PC-3 (cell line): ENCODE results near the gene DOC2B. TPM values are rescaled to one million over a fixed set of nuclear protein-coding genes. Genes with fewer than 3 reads are reported as not detected.

Source experiments
- ATAC-seq: fragments of 200-7000 bp; cut with Tn5 transposase; 2 replicates; pipeline ENCODE4 v1.9.1; 2020; ENCODE audit warnings: mild to moderate bottlenecking, moderate library complexity
- BruUV-seq: library from RNA; stranded (reverse); fragments of 400-500 nt; replicated peaks from 2 replicates; lab custom pipeline; 2021; lab: Mats Ljungman, UMichigan
- CTCF ChIA-PET: fragments of 300-600 bp; sonication (Branson Sonifier 250); formaldehyde crosslinking; loops from one replicate; lab custom pipeline; 2022; ENCODE audit warnings: antibody characterized with exemption; lab: Charles Lee
- POLR2A ChIA-PET: fragments of 300-600 bp; sonication (Branson Sonifier 250); formaldehyde crosslinking; loops from one replicate; lab custom pipeline; 2022; ENCODE audit warnings: antibody characterized with exemption; ENCODE audit not compliant: unreplicated experiment; lab: Charles Lee
- DNase-seq: peaks from one replicate; pipeline ENCODE4 v3.0.0-alpha.2; 2015
- H2AFZ ChIP-seq: fragments of 300-600 bp; sonication (generic); 2 replicates; pipeline ENCODE4 v1.6.0; 2016; ENCODE audit warnings: antibody characterized with exemption, low read length
- H3F3A ChIP-seq: fragments of 300-600 bp; sonication (generic); one replicate; pipeline ENCODE4 v1.6.0; 2017; ENCODE audit warnings: antibody characterized with exemption, low read length, control low read depth, mild to moderate bottlenecking; ENCODE audit not compliant: unreplicated experiment
- H3K27ac ChIP-seq: fragments of 300-600 bp; sonication (generic); 2 replicates; pipeline ENCODE4 v1.5.1; 2016; ENCODE audit warnings: mild to moderate bottlenecking, low read length
- H3K27me3 ChIP-seq: fragments of 300-600 bp; sonication (generic); 2 replicates; pipeline ENCODE4 v1.6.1; 2016; ENCODE audit warnings: low read length, mixed read lengths
- H3K36me3 ChIP-seq: fragments of 300-600 bp; sonication (generic); 2 replicates; pipeline ENCODE4 v1.6.1; 2016; ENCODE audit warnings: low read depth, mixed run types, low read length, mixed read lengths
- H3K4me1 ChIP-seq: fragments of 300-600 bp; sonication (generic); 2 replicates; pipeline ENCODE4 v1.5.1; 2016; ENCODE audit warnings: low read length; ENCODE audit not compliant: insufficient read depth
- H3K4me2 ChIP-seq: fragments of 300-600 bp; sonication (generic); 2 replicates; pipeline ENCODE4 v1.6.0; 2016; ENCODE audit warnings: low read length
- H3K4me3 ChIP-seq: fragments of 300-600 bp; sonication (generic); 2 replicates; pipeline ENCODE4 v1.5.1; 2016; ENCODE audit warnings: mild to moderate bottlenecking, low read length, mixed read lengths
- H3K79me2 ChIP-seq: fragments of 300-600 bp; sonication (generic); 2 replicates; pipeline ENCODE4 v1.6.1; 2017; ENCODE audit warnings: low read length, mixed read lengths
- H3K9ac ChIP-seq: fragments of 300-600 bp; sonication (generic); 2 replicates; pipeline ENCODE4 v1.6.0; 2016; ENCODE audit warnings: mild to moderate bottlenecking, low read length
- H3K9me2 ChIP-seq: fragments of 300-600 bp; sonication (generic); replicated peaks from 2 replicates; pipeline ENCODE4 v1.6.1; 2016; ENCODE audit warnings: mixed run types, low read length, mixed read lengths
- H3K9me3 ChIP-seq: fragments of 300-600 bp; sonication (generic); 2 replicates; pipeline ENCODE4 v1.6.1; 2016; ENCODE audit warnings: low read length, mixed read lengths
- H4K20me1 ChIP-seq: fragments of 300-600 bp; sonication (generic); 2 replicates; pipeline ENCODE4 v1.6.1; 2016; ENCODE audit warnings: low read length, mixed read lengths
- EZH2 ChIP-seq: fragments of 300-600 bp; sonication (generic); IDR thresholded peaks from one replicate; pipeline ENCODE4 v1.6.1; 2017; ENCODE audit warnings: antibody characterized with exemption, mild to moderate bottlenecking, low read length; ENCODE audit not compliant: unreplicated experiment
- EZH2phosphoT487 ChIP-seq: fragments of 300-600 bp; sonication (generic); IDR thresholded peaks from 2 replicates; pipeline ENCODE4 v1.6.1; 2018; ENCODE audit warnings: mild to moderate bottlenecking, antibody characterized with exemption, low read length, borderline replicate concordance
- intact Hi-C: fragments of 100-400 bp; cut with micrococcal nuclease; formaldehyde crosslinking; loops from 2 replicates; pipeline ENCODE4 v1.9.0; 2023
- total RNA-seq: library from RNA; depleted of rRNA; stranded (reverse); fragments of >200 nt; gene quantifications from 2 replicates; pipeline ENCODE4 v1.2.3, GENCODE V29; 2014
- TF ChIP-seq, protein P1 (sequence below): fragments of 300-600 bp; sonication (generic); conservative IDR thresholded peaks from 2 replicates; pipeline ENCODE4 v1.5.1; 2017; ENCODE audit warnings: antibody characterized with exemption, low read depth, mild to moderate bottlenecking, low read length

The DOC2B gene
- total RNA-seq, 1 experiment from 2014 or later: 0.69 TPM

DNA sequence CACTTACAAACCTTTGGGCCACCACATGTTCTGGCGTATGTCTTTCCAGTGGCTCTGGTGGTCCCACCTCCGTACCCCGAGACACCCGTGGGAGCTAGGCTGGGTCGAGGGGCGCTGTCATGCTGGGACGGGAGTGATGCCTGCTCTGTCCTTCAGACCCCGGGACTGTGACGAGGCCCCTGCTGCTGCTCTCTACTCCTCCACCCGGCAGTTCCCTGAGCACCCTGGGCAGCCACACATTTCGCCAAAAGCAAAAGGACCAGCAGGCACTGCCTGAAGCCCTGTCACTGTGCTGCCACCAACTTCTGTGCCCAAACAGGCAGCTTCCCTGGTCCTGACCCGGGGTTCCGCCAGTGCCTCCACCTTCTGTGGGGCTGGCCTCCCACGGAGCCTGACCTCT is 15.5 kb downstream of the DOC2B start:
- no peaks in the 10 kb centered on the region for H3K9me2 ChIP-seq
- TF ChIP-seq EZH2: no peak
- TF ChIP-seq EZH2phosphoT487: no peak
- TF ChIP-seq, protein P1, sequence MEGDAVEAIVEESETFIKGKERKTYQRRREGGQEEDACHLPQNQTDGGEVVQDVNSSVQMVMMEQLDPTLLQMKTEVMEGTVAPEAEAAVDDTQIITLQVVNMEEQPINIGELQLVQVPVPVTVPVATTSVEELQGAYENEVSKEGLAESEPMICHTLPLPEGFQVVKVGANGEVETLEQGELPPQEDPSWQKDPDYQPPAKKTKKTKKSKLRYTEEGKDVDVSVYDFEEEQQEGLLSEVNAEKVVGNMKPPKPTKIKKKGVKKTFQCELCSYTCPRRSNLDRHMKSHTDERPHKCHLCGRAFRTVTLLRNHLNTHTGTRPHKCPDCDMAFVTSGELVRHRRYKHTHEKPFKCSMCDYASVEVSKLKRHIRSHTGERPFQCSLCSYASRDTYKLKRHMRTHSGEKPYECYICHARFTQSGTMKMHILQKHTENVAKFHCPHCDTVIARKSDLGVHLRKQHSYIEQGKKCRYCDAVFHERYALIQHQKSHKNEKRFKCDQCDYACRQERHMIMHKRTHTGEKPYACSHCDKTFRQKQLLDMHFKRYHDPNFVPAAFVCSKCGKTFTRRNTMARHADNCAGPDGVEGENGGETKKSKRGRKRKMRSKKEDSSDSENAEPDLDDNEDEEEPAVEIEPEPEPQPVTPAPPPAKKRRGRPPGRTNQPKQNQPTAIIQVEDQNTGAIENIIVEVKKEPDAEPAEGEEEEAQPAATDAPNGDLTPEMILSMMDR: no peak
- H3K27me3 ChIP-seq: no peaks in the 10 kb centered on the region
- ATAC-seq: no peak
- no peaks in the 10 kb centered on the region for H3K79me2 ChIP-seq
- no peaks in the 10 kb centered on the region for H4K20me1 ChIP-seq
- H3K9ac ChIP-seq: no peak overlapping the region
- no peak overlapping the region for H3K27ac ChIP-seq
- no peak overlapping the region for H3K4me2 ChIP-seq
- H3K4me3 ChIP-seq: no peak overlapping the region
- H3F3A ChIP-seq: no peaks in the 10 kb centered on the region
- no peak for DNase-seq
- no peaks in the 10 kb centered on the region for H3K36me3 ChIP-seq
- BruUV-seq: no TSS peak
- no peak overlapping the region for H2AFZ ChIP-seq
- H3K9me3 ChIP-seq: no peaks in the 10 kb centered on the region
- H3K4me1 ChIP-seq: no peaks in the 10 kb centered on the region
- intact Hi-C loops: no loop called here
- POLR2A ChIA-PET: no interaction called here
- CTCF ChIA-PET: no interaction called here

DNA sequence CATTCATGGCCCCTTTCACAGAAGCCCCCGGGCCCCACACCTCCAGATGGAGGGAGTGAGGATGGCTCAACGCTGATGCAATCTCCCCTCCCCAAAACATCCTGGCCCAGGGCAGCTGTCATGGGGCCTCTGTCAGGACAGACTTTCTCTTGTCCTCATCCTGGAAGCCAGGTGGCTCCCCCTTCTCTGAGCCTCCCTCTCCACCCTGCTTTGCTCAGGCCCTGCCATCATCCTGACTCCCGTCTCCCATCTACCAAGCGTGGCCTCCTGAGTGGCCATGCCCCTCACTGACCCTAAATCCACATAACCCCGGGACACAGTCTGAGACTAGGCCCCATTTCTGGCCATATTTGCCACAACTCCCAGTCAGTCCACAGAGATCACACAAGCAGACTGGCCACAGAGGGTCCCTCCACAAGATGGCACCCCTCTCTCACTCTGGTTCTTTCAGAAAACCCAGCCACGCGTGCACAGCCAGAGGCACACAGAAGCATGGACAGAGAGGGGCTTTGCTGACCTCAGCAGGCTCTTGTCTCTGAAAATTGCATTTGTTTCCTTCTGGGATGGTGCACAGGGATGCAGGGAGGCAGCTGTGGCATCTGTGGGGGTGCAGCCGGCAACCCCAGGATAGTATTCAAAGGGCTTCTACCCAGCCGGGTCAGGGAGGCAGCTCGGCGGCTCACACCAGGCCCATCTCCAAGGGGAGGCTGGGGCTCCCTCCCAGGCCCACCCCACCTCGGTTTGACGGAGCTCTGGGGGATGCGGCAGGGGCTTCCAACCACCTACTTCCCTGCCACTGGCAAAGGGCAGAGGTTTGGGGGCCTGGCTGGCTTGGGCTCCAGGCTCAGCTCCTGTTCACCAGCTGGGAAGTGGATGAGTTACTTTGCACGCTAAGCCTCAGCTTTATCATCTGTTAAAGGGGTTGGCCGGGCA is 16.9 kb downstream of the DOC2B start:
- TF ChIP-seq EZH2phosphoT487: no peak
- TF ChIP-seq, protein P1: peak; percentile 29
- no peak for TF ChIP-seq EZH2
- peak; percentile 21 for DNase-seq
- no peaks in the 10 kb centered on the region for H3K9me3 ChIP-seq
- BruUV-seq: no TSS peak
- H3K4me3 ChIP-seq: no peak overlapping the region
- no peaks in the 10 kb centered on the region for H3K9me2 ChIP-seq
- H3K27ac ChIP-seq: no peak overlapping the region
- H3K4me1 ChIP-seq: no peaks in the 10 kb centered on the region
- H3K4me2 ChIP-seq: no peak overlapping the region
- no peaks in the 10 kb centered on the region for H3F3A ChIP-seq
- no peak overlapping the region for H3K9ac ChIP-seq
- CTCF ChIA-PET: no interaction called here
- no peak overlapping the region for H2AFZ ChIP-seq
- POLR2A ChIA-PET: no interaction called here
- H3K79me2 ChIP-seq: no peaks in the 10 kb centered on the region
- peak; percentile 51; the same call in 1 of the 2 replicates for ATAC-seq
- no peaks in the 10 kb centered on the region for H3K27me3 ChIP-seq
- intact Hi-C loops: no loop called here
- no peaks in the 10 kb centered on the region for H3K36me3 ChIP-seq
- no peaks in the 10 kb centered on the region for H4K20me1 ChIP-seq
